OCI-LY1 (cell line): Measurements from ENCODE around the gene PTGIS.

ENCODE experiments used
- H2AFZ ChIP-seq: fragments of 200-600 bp; sonication (generic), shearing (Covaris generic); 2 replicates; pipeline ENCODE4 v1.6.0; 2014; ENCODE audit warnings: antibody characterized with exemption, mild to moderate bottlenecking, low read length
- H3F3A ChIP-seq: fragments of 200-600 bp; sonication (generic), shearing (Covaris generic); 2 replicates; pipeline ENCODE4 v1.6.0; 2014; ENCODE audit warnings: mild to moderate bottlenecking, antibody characterized with exemption, low read length, moderate library complexity; ENCODE audit not compliant: insufficient read depth
- H3K27ac ChIP-seq: fragments of 200-600 bp; sonication (generic); 2 replicates; pipeline ENCODE4 v1.5.1; 2014; ENCODE audit warnings: low read length, mixed run types, mild to moderate bottlenecking, low read depth; ENCODE audit not compliant: poor library complexity, severe bottlenecking
- H3K27me3 ChIP-seq: fragments of 200-600 bp; sonication (generic); 2 replicates; pipeline ENCODE4 v1.6.0; 2014; ENCODE audit warnings: antibody characterized with exemption, mild to moderate bottlenecking, low read length, moderate library complexity; ENCODE audit not compliant: insufficient read depth
- H3K36me3 ChIP-seq: fragments of 200-600 bp; sonication (generic); 2 replicates; pipeline ENCODE4 v1.6.1; 2014; ENCODE audit warnings: mild to moderate bottlenecking, antibody characterized with exemption, low read length, moderate library complexity, mixed read lengths; ENCODE audit not compliant: insufficient read depth
- H3K4me1 ChIP-seq: fragments of 200-600 bp; sonication (generic); 2 replicates; pipeline ENCODE4 v1.5.1; 2014; ENCODE audit warnings: mild to moderate bottlenecking, low read length, moderate library complexity; ENCODE audit not compliant: insufficient read depth, severe bottlenecking
- H3K4me2 ChIP-seq: fragments of 200-600 bp; sonication (generic), shearing (Covaris generic); 2 replicates; pipeline ENCODE4 v1.6.1; 2014; ENCODE audit warnings: low read length
- H3K4me3 ChIP-seq: fragments of 200-600 bp; sonication (generic); 2 replicates; pipeline ENCODE4 v1.5.1; 2014; ENCODE audit warnings: low read length, low read depth, mild to moderate bottlenecking, mixed read lengths; ENCODE audit not compliant: poor library complexity, severe bottlenecking
- H3K79me2 ChIP-seq: fragments of 200-600 bp; shearing (Covaris generic); 2 replicates; pipeline ENCODE4 v1.6.1; 2016; ENCODE audit warnings: mixed run types, low read length, mixed read lengths; ENCODE audit not compliant: insufficient read depth
- H3K9ac ChIP-seq: fragments of 200-600 bp; sonication (generic), shearing (Covaris generic); 2 replicates; pipeline ENCODE4 v1.6.1; 2014; ENCODE audit warnings: mild to moderate bottlenecking, low read length, mixed read lengths
- H3K9me2 ChIP-seq: fragments of 200-600 bp; sonication (generic), shearing (Covaris generic); 2 replicates; pipeline ENCODE4 v1.6.1; 2014; ENCODE audit warnings: low read depth, mild to moderate bottlenecking, low read length, mixed read lengths
- H3K9me3 ChIP-seq: fragments of 200-600 bp; shearing (Covaris generic); 2 replicates; pipeline ENCODE4 v1.6.1; 2014; ENCODE audit warnings: low read length, mixed read lengths
- H4K20me1 ChIP-seq: fragments of 200-600 bp; sonication (generic), shearing (Covaris generic); 2 replicates; pipeline ENCODE4 v1.6.0; 2016; ENCODE audit warnings: mild to moderate bottlenecking, low read length; ENCODE audit not compliant: insufficient read depth
- EZH2 ChIP-seq: fragments of 200-600 bp; sonication (generic), shearing (Covaris generic); IDR thresholded peaks from 2 replicates; pipeline ENCODE4 v1.8.0; 2017; ENCODE audit warnings: borderline replicate concordance, mixed run types, mild to moderate bottlenecking, antibody characterized with exemption, low read length, moderate library complexity, mixed read lengths
- TF ChIP-seq, protein P1 (sequence below): fragments of 200-600 bp; sonication (generic), shearing (Covaris generic); IDR thresholded peaks from 2 replicates; pipeline ENCODE4 v1.5.1; 2017; ENCODE audit warnings: mild to moderate bottlenecking, antibody characterized with exemption, low read length, moderate library complexity, mixed read lengths

The PTGIS gene

GRCh38 chr20:49584418-49585382 is 16.8 kb upstream of the PTGIS start:
- H3K9me2 ChIP-seq, result no peaks in the 10 kb centered on the region
- no peak overlapping the region for H3K4me2 ChIP-seq
- 0 out of 2 replicates have a peak, but pooled peaks cover 3% of the 10 kb centered on the region for H3K9me3 ChIP-seq
- no peak overlapping the region for H3K9ac ChIP-seq
- H4K20me1 ChIP-seq, result no peaks in the 10 kb centered on the region
- H3K79me2 ChIP-seq, result no peaks in the 10 kb centered on the region
- H3K27me3 ChIP-seq, result peaks cover 15% of the 10 kb centered on the region
- no peaks in the 10 kb centered on the region for H3K4me1 ChIP-seq
- no peaks in the 10 kb centered on the region; the same call in 1 of the 2 replicates for H3K36me3 ChIP-seq
- TF ChIP-seq, protein P1, sequence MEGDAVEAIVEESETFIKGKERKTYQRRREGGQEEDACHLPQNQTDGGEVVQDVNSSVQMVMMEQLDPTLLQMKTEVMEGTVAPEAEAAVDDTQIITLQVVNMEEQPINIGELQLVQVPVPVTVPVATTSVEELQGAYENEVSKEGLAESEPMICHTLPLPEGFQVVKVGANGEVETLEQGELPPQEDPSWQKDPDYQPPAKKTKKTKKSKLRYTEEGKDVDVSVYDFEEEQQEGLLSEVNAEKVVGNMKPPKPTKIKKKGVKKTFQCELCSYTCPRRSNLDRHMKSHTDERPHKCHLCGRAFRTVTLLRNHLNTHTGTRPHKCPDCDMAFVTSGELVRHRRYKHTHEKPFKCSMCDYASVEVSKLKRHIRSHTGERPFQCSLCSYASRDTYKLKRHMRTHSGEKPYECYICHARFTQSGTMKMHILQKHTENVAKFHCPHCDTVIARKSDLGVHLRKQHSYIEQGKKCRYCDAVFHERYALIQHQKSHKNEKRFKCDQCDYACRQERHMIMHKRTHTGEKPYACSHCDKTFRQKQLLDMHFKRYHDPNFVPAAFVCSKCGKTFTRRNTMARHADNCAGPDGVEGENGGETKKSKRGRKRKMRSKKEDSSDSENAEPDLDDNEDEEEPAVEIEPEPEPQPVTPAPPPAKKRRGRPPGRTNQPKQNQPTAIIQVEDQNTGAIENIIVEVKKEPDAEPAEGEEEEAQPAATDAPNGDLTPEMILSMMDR, result no peak
- TF ChIP-seq EZH2, result no peak
- no peak overlapping the region for H3K27ac ChIP-seq
- no peaks in the 10 kb centered on the region for H3F3A ChIP-seq
- no peak overlapping the region for H2AFZ ChIP-seq
- H3K4me3 ChIP-seq, result no peak overlapping the region

- no peaks in the 10 kb centered on the region for H4K20me1 ChIP-seq
- peaks cover 15% of the 10 kb centered on the region for H3K27me3 ChIP-seq
- TF ChIP-seq, protein P1, result no peak
- TF ChIP-seq EZH2, result no peak
- H3K9ac ChIP-seq, result no peak overlapping the region
- H3K27ac ChIP-seq, result no peak overlapping the region
- no peaks in the 10 kb centered on the region for H3K9me2 ChIP-seq
- H3K4me3 ChIP-seq, result no peak overlapping the region
- H3K4me1 ChIP-seq, result no peaks in the 10 kb centered on the region
- no peak overlapping the region for H3K4me2 ChIP-seq
- no peaks in the 10 kb centered on the region for H3K79me2 ChIP-seq
- H3K36me3 ChIP-seq, result no peaks in the 10 kb centered on the region; the same call in 1 of the 2 replicates
- H2AFZ ChIP-seq, result no peak overlapping the region
- no peaks in the 10 kb centered on the region for H3F3A ChIP-seq
- 0 out of 2 replicates have a peak, but pooled peaks cover 3% of the 10 kb centered on the region for H3K9me3 ChIP-seq
These were observed 15.9 kb upstream of the PTGIS start for GRCh38 chr20:49583669-49584417.

GRCh38 chr20:49583343-49583668 is 15.4 kb upstream of the PTGIS start:
- H3F3A ChIP-seq, result no peaks in the 10 kb centered on the region
- no peak overlapping the region for H3K27ac ChIP-seq

More at GRCh38 chr20:49583343-49583668, 15.4 kb upstream of the PTGIS start:
- Histone ChIP-seq H3K9ac (no peak overlapping the region), H3K27me3 (peaks cover 11% of the 10 kb centered on the region), H4K20me1 (no peaks in the 10 kb centered on the region), H3K9me2 (no peaks in the 10 kb centered on the region), H3K4me2 (no peak overlapping the region), H2AFZ (no peak overlapping the region), H3K4me3 (no peak overlapping the region), H3K36me3 (no peaks in the 10 kb centered on the region; the same call in 1 of the 2 replicates), H3K4me1 (no peaks in the 10 kb centered on the region), H3K9me3 (0 out of 2 replicates have a peak, but pooled peaks cover 3% of the 10 kb centered on the region), H3K79me2 (no peaks in the 10 kb centered on the region)
- TF ChIP-seq, protein P1, result no peak
